OCI-LY7 (cell line): ENCODE data around the gene TBC1D20. TPM values are rescaled to one million over a fixed set of nuclear protein-coding genes. Genes with fewer than 3 reads are reported as not detected.
A peak's percentile ranks its signal among the peaks of the same experiment; 100 is the strongest.

Source experiments
- BruUV-seq: library from RNA; stranded (reverse); fragments of 400-500 nt; replicated peaks from 2 replicates; lab custom pipeline; 2021; lab: Mats Ljungman, UMichigan
- CTCF ChIA-PET: fragments of 300-600 bp; sonication (Branson Sonifier 250); formaldehyde crosslinking; loops from one replicate; lab custom pipeline; 2022; ENCODE audit warnings: antibody characterized with exemption; ENCODE audit not compliant: unreplicated experiment; lab: Charles Lee
- POLR2A ChIA-PET: fragments of 300-600 bp; sonication (Branson Sonifier 250); formaldehyde crosslinking; loops from one replicate; lab custom pipeline; 2022; ENCODE audit warnings: antibody characterized with exemption; lab: Charles Lee
- DNase-seq: peaks from one replicate; pipeline ENCODE4 v3.0.0-alpha.2; 2015; ENCODE audit warnings: low spot score
- H2AFZ ChIP-seq: fragments of 200-600 bp; sonication (generic), shearing (Covaris generic); 2 replicates; pipeline ENCODE4 v1.6.1; 2014; ENCODE audit warnings: mild to moderate bottlenecking, antibody characterized with exemption, low read length, moderate library complexity
- H3K27ac ChIP-seq: fragments of 200-600 bp; sonication (generic); 2 replicates; pipeline ENCODE4 v1.5.1; 2014; ENCODE audit warnings: mixed run types, low read depth, mild to moderate bottlenecking, moderate library complexity, low read length, inconsistent platforms; ENCODE audit not compliant: poor library complexity, severe bottlenecking
- H3K36me3 ChIP-seq: fragments of 200-600 bp; sonication (generic); 2 replicates; pipeline ENCODE4 v1.6.1; 2014; ENCODE audit warnings: mild to moderate bottlenecking, antibody characterized with exemption, low read length, moderate library complexity, mixed read lengths; ENCODE audit not compliant: insufficient read depth
- H3K4me1 ChIP-seq: fragments of 200-600 bp; sonication (generic); 2 replicates; pipeline ENCODE4 v1.5.1; 2014; ENCODE audit warnings: mild to moderate bottlenecking, low read length; ENCODE audit not compliant: insufficient read depth, poor library complexity, severe bottlenecking
- H3K4me2 ChIP-seq: fragments of 200-600 bp; sonication (generic); 2 replicates; pipeline ENCODE4 v1.6.1; 2014; ENCODE audit warnings: mild to moderate bottlenecking, low read length
- H3K4me3 ChIP-seq: fragments of 200-600 bp; sonication (generic); 2 replicates; pipeline ENCODE4 v1.5.1; 2014; ENCODE audit warnings: mild to moderate bottlenecking, low read depth, low read length; ENCODE audit not compliant: poor library complexity, severe bottlenecking
- H3K79me2 ChIP-seq: fragments of 200-600 bp; sonication (generic); 2 replicates; pipeline ENCODE4 v1.6.1; 2016; ENCODE audit warnings: low read depth, mild to moderate bottlenecking, low read length, moderate library complexity, mixed read lengths; ENCODE audit not compliant: insufficient read depth
- H3K9me2 ChIP-seq: fragments of 200-600 bp; sonication (generic); 2 replicates; pipeline ENCODE4 v1.6.1; 2016; ENCODE audit warnings: mild to moderate bottlenecking, low read length, mixed read lengths; ENCODE audit not compliant: insufficient read depth
- H3K9me3 ChIP-seq: fragments of 200-600 bp; sonication (generic); 2 replicates; pipeline ENCODE4 v1.6.1; 2014; ENCODE audit warnings: mild to moderate bottlenecking, mixed run types, low read length, mixed read lengths
- H4K20me1 ChIP-seq: fragments of 200-600 bp; sonication (generic); 2 replicates; pipeline ENCODE4 v1.6.1; 2014; ENCODE audit warnings: mild to moderate bottlenecking, antibody characterized with exemption, low read length, moderate library complexity, mixed read lengths; ENCODE audit not compliant: insufficient read depth
- EZH2phosphoT487 ChIP-seq: fragments of 200-600 bp; sonication (generic); IDR thresholded peaks from 2 replicates; pipeline ENCODE4 v1.6.1; 2018; ENCODE audit warnings: low read depth, borderline replicate concordance, mild to moderate bottlenecking, mixed run types, antibody characterized with exemption, low read length, moderate library complexity, mixed read lengths
- intact Hi-C: fragments of 100-400 bp; cut with micrococcal nuclease; formaldehyde crosslinking; loops from one replicate; pipeline ENCODE4 v1.10.0; 2022; ENCODE audit not compliant: unreplicated experiment
- total RNA-seq, 2 experiments: library from RNA; depleted of rRNA in 1 of 2; stranded (reverse); fragments of >200 nt in 1 of 2; shearing (Covaris generic) in 1 of 2; gene quantifications; 2 replicates each; pipeline ENCODE4 v1.2.3, GENCODE V29; 2014 to 2022
- TF ChIP-seq, protein P1 (sequence below): fragments of 200-600 bp; sonication (generic); conservative IDR thresholded peaks from 2 replicates; pipeline ENCODE4 v1.5.1; 2014; ENCODE audit warnings: mild to moderate bottlenecking, antibody characterized with exemption, low read length, moderate library complexity, mixed read lengths

Gene TBC1D20
- total RNA-seq, 2 experiments from 2014 or later = 17.4 to 20.8 TPM

DNA sequence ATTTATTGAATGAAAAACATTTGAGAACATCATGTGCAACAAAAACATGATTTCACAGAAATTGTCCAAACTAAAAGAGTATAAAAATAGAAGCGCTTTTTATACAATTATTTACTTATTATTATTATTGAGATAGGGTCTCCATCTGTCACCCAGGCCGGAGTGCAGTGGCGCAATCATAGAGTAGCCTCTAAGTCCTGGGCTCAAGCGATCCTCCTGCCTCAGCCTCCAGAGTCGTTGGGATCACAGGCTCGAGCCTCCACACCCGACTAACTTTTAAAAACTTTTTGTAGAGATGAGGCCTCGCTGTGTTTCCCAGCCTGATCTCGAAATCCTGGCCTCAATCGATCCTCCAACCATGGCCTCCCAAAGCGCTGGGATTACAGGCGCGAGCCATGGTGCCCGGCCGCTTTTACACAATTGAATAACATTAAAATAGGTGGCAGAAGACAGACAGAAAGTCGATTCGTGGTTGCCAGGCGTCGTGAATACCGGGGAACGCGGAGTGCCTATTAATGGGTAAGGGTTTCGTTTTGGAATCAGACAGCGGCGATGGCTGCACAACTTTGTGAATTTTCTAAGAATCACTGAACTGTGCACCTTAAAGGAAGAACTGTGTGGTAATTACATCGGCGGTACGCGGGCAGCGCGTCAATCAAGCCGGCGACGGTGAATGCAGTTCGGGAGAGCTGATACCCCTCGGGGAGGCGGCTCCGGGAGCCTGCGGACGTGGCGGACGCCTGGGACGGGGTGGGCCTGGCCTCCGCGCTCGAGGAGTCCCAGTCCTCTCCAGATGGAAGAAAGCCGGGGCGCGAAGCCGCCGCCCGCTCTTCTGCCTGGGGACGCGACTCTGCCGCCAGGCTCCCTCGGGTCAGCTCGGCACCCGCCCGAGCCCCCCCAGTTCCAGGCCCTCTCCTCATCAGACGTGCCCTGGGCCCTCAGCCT lies 807 bp downstream of the TBC1D20 start:
- H3K4me2 ChIP-seq = peak overlapping the region; percentile 79
- TF ChIP-seq, protein P1, sequence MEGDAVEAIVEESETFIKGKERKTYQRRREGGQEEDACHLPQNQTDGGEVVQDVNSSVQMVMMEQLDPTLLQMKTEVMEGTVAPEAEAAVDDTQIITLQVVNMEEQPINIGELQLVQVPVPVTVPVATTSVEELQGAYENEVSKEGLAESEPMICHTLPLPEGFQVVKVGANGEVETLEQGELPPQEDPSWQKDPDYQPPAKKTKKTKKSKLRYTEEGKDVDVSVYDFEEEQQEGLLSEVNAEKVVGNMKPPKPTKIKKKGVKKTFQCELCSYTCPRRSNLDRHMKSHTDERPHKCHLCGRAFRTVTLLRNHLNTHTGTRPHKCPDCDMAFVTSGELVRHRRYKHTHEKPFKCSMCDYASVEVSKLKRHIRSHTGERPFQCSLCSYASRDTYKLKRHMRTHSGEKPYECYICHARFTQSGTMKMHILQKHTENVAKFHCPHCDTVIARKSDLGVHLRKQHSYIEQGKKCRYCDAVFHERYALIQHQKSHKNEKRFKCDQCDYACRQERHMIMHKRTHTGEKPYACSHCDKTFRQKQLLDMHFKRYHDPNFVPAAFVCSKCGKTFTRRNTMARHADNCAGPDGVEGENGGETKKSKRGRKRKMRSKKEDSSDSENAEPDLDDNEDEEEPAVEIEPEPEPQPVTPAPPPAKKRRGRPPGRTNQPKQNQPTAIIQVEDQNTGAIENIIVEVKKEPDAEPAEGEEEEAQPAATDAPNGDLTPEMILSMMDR = no peak
- no peak for TF ChIP-seq EZH2phosphoT487
- peak; percentile 56 for DNase-seq
- peaks cover 49% of the 10 kb centered on the region for H3K79me2 ChIP-seq
- ChIA-PET POLR2A (interaction anchor here (1.1 kb wide), 1 partner anchor 13 kb away, joined by 4 read pairs; no protein-coding TSS in a partner anchor), CTCF (interaction anchor here (0.5 kb wide), 1 partner anchor 117 kb away, joined by 3 read pairs; no protein-coding TSS in a partner anchor)
- no peaks in the 10 kb centered on the region for H3K9me2 ChIP-seq
- BruUV-seq = no TSS peak
- H3K27ac ChIP-seq = peak overlapping the region; percentile 43
- H3K4me1 ChIP-seq = peaks cover 25% of the 10 kb centered on the region
- H3K4me3 ChIP-seq = peak overlapping the region; percentile 85
- H3K36me3 ChIP-seq = 0 out of 2 replicates have a peak, but pooled peaks cover 3% of the 10 kb centered on the region
- H3K9me3 ChIP-seq = no peaks in the 10 kb centered on the region
- peak overlapping the region; percentile 29; the same call in 1 of the 2 replicates for H2AFZ ChIP-seq
- H4K20me1 ChIP-seq = peaks cover 11% of the 10 kb centered on the region; the same call in 1 of the 2 replicates
- intact Hi-C loops = loop anchor here (2.0 kb wide), 1 partner anchor 59 kb away; no protein-coding TSS in a partner anchor

DNA sequence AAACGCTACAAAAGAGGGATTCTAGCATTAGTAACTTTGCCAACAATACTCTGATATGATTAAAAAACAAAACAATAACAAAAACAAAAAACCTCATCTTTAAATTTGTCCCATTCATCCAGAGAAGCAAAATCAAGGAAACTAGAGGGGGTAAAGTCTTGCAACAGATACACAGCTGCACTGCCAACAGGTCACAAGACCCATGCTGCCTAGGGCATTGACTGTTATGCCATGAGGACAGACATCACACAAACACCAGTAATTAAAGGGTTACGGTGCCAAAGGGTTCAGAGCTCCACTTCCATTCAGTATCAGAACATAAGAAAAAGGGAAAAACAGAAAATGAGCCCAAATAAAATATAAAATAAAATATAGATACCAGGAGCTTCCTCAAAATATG lies 1.6 kb downstream of the TBC1D20 start:
- H3K4me1 ChIP-seq = peaks cover 25% of the 10 kb centered on the region
- peak overlapping the region; percentile 79 for H3K4me2 ChIP-seq
- no TSS peak for BruUV-seq
- 0 out of 2 replicates have a peak, but pooled peaks cover 3% of the 10 kb centered on the region for H3K36me3 ChIP-seq
- peak overlapping the region; percentile 85 for H3K4me3 ChIP-seq
- peaks cover 55% of the 10 kb centered on the region for H3K79me2 ChIP-seq
- POLR2A ChIA-PET = interaction anchor here (0.8 kb wide), 1 partner anchor 23 kb away, joined by 3 read pairs; no protein-coding TSS in a partner anchor
- H3K9me3 ChIP-seq = no peaks in the 10 kb centered on the region
- no peak overlapping the region for H2AFZ ChIP-seq
- CTCF ChIA-PET = no interaction called here
- no peak for TF ChIP-seq EZH2phosphoT487
- TF ChIP-seq, protein P1 = no peak
- H4K20me1 ChIP-seq = peaks cover 11% of the 10 kb centered on the region; the same call in 1 of the 2 replicates
- H3K9me2 ChIP-seq = no peaks in the 10 kb centered on the region
- H3K27ac ChIP-seq = no peak overlapping the region
- intact Hi-C loops = no loop called here
- DNase-seq = no peak
